Renal cortex interstitium (tissue), 11 donors: ENCODE data around the gene HLCS. TPM values are rescaled to one million over a fixed set of nuclear protein-coding genes. Genes with fewer than 3 reads are reported as not detected.

Source experiments
- DNase-seq, 11 donors: peaks; one replicate each; pipeline ENCODE4 v3.0.0-alpha.2; 2013; ENCODE audit warnings: low read depth in 9 of 11, low spot score in 4 of 11; ENCODE audit errors: extremely low read depth in 1 of 11
- polyA plus RNA-seq, 3 donors: library from polyadenylated mRNA; unstranded; fragments of 120-200 nt; gene quantifications; one replicate each; pipeline ENCODE4 v1.2.1, GENCODE V29; 2013; ENCODE audit not compliant: insufficient read length in 3 of 3

HLCS gene
- polyA plus RNA-seq, 3 donors, result 14.2 to 16.5 (median 16.2) TPM

DNA sequence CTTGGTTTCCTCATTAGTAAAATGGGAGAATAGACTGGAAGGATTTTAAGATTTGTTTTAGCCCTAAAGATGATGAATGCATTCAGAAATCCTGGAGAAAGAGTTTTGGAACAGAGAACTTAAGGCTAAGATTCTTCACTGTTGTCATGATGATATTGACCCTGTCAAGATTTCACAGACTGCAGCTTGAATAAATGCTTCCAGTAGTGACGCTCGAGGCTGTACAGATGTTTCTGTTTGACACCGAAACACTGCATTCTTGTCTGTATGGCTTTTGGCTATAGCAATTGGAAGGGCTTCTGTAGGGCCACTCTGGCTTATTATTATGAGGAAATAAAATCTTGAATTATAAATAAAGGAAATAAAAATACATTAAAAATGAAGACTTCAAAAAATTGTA, 241.8 kb downstream of the HLCS start:
- peak in 2 of 11 donors; percentile 50 to 53 for DNase-seq

DNA sequence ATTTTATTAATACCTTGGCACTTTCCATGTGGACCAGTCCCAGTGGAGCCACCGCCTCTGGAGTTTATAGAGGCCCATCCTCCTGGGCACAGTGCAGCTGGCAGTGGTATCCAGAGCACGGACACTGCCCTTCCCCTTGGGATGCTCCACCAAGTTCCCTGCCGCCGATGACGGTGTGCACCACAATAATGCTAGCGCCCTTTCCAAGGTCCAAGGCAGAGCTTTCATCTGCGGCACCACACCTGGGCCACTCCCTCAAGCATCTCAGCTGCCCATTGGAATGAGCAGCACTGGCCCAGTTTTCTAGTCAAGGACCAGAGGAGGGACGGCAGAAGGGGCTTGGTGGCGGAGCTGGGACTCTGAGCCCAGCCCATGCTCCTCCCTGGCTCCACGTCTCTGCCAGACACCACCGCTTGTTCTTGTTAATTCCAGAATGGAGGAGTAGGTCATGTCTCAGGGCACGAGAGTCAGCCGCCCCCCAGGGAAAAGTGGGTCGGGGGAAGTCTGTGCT, 243.0 kb downstream of the HLCS start:
- no peak for DNase-seq

DNA sequence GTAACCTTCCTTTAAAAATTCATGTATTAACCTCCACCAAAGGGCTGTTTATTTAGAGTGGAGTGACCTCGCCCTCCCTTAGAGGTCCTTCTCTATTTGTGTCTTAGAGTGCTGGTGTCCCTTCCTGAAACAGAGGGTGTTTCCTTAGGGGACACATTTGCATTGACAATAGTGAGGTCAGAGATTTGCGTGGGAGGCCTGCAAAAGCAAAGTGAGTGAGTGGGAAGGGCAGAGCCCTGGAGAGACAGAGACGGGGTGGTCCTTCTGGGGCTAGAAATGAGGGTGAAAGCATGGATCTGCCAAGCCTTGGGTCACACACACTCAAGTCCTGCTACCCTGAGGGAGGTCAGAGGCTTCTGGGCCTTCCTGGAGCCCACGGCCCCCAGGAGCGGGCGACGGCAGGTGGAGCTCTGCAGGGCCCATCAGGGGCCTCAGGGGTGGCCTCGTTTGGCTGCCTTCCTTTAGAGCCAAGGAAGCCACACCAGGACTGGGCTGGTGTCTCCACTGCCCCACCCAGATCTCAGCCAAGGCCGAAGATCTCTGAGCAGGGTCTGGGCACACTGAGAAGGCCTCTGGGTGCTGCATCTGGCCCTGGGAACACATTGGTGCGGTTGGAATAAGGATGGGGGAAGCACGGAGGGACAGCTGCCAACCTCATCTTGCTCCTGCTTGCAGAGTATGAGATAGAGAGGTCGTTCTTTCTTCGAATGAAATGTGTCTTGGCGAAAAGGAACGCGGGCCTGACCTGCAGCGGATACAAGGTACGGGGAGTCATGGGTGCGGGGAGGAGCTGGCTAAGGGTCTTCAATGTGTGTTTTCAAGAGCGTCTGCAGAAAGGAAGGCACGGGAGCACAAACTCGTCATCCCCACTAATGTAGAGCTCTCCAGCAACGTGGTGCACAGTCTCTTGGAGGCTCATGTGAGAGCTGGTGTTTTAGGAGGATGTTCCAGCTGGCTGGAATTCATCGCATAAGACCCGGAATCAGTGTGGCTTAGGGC, 243.8 kb downstream of the HLCS start:
- no peak for DNase-seq

DNA sequence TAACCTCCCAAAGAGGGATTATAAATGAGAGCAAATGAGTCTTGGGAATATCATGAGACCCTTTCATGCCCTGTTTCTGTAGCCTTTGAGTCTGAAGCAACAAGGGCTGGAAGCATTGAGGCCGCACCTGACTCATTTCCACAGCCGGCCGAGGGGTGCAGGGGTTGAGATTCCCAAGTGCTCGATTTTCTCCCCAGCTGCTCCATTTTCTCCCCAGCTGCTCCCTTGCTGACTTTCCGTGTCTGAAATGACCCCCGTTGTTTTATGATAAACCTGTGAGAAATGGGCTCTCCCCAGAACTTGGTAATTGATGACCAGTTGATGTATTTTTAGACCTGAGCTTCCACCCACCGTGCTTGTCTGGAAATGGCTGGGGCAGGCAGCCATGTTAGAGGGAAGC, 244.7 kb downstream of the HLCS start:
- no peak for DNase-seq

DNA sequence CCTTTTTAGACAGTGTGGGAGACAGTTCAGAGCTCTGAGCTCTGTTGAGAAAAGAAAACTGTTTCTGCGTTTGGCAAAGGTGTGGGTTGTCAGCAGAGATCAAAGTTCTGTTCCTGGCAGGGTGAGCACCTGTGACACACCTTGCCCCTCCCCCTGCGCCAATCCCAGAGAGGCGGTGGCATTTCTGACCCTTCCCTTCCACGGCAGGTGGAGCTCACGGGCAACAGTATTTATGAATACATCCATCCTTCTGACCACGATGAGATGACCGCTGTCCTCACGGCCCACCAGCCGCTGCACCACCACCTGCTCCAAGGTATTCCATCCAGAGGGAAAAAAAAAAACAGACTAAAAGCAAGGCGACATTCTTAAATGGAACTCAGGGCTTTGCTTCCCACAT, 246.9 kb downstream of the HLCS start:
- DNase-seq, result no peak

DNA sequence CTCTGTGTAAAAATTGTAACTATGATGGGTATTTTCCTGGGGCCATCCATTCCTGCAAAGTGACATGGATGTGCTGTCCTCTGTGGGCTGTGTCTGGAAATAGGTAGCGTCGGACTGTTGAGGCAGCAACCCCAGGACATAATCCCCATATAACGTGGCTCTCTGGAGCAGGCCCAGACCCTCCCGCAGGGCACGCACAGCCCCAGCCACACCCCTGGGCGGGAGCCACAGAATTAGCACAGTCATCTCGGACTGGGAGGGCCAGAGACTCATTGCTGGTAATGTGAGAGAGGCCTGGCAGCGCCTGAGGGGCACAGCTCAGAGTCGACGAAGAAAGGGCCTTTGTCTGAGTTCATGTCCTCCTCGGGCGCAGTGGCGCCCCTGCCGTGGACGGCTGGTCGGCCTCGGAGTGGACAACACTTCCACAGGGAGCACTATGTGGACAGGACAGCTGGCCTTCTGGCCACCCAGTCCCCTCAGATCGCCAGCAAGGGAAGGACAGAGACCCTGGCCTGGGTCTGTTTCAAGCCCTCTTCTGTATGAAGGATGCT, 247.4 kb downstream of the HLCS start:
- no peak for DNase-seq

DNA sequence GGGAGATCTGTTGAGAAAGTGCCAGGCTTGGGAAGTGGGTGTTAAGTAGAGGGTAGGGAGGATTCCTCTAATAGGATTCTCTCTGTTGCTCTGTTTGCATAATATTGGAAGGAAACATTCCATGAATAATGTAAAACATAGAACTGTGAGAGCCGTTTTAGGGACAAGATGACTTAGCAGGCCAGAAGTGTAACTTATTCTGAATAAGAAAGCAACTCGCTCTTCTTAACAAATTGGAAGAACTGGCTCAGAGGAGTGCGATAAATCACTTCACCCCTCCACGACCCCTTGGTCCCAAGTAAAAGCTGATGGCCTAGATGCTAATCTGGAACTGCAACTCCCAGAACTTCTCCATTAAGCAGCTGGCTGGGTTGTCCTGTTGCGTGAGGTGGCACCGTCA, 248.5 kb downstream of the HLCS start:
- DNase-seq, result no peak

DNA sequence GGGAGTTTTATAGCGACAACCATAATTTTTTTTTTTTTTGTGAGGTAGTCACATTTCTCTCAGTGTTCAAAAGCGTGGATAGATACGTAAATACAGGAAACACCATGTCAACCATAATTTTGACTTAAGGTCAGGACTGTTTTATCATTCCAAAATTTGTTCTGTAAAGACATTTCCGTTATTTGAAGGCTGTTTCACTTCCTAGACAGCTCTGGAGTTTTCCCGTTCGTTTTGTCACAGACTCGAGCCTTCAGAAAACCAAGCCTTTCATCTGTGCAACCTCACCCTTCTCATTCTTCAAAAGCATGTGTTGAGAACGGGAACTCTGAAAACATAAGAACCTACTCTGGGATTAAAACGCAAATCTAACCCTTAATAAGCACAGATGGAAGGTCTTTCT, 249.6 kb downstream of the HLCS start:
- no peak for DNase-seq

DNA sequence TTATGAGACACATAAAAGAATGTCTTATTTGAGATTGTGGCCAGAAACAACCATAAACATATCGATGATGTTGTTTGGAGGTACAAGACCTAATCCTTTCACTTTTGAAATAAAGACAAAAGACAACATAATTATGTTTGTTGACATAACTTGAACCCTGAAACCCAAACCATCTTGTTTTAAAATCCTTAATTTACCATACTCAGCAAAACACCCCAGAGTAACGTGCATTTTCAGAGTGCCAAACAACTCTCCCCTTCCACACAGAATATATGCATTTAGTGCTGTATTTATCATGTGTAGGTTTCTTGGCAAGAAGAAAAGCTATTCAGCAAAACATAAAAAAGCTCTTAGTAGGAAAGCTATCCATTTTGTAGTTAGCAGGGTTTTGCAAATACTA, 250.1 kb downstream of the HLCS start:
- no peak for DNase-seq

DNA sequence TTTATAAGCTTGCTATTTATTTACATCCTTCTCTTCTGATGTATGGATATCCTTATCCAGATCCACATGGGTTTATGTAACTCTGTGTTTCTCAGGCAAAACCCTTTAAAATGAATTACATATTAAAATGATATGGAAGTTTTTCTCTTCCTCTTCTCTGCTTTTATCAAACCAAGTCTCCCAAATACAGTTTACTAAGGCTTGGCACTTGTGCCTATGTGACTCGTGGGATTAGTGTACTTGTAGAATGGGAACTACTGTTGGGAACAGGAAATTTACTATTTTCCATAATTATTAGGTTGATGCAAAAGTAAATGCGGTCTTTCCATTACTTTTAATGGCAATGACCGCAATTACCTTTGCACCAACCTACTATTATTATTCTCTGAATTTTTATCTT, 252.7 kb downstream of the HLCS start:
- DNase-seq, result no peak

DNA sequence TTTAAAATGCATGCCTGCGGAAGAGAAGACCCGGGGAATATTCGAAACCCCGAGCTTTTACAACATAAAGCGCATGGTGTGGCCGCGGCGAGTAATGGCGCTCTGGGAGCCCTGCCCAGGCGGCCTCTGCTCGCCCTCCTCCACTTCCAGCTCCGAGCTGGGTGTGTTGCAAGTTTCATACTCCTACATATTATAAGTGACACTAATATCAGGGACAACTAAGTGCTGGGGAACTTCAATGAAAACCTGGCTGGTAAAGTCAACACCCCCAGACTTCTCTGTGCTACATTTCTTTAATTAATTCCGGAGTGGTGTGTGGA, 255.8 kb downstream of the HLCS start:
- no peak for DNase-seq

DNA sequence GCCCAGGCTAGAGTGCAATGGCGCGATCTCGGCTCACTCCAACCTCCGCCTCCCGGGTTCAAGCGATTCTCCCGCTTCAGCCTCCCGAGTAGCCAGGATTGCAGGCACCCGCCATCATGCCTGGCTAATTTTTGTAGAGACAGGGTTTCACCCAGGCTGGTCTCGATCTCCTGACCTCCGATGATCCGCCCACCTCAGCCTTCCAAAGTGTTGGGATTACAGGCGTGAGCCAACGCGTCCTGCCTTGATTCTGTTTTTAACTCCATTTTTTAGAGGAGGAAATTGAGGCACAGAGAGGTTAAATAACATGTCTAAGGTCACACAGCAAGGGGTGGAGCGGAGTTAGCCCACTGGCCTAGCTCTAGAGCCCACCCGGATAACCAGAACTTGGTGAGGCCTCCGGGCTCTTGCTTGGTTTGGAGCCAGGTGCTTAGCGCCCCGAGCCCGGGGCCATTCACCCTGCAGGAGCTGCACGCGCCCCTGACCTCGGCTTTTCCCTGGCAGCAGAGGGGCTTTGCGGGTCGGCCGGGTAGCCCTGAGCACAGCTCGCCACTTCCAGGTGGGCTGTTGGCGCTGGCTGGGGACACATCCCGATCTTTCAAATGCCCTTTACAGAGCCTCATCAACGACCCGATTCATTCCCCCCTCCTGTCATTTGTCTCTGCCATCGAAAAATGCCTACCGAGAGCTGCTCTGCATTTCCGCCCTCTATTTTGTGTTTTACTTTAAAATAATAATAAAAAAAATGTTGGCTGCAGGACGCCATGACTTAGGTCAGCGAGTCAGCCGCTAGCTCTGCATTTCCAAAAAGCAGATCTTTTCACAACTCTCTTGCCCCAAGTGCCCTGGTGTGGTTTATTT, 256.4 kb downstream of the HLCS start:
- DNase-seq, result no peak

DNA sequence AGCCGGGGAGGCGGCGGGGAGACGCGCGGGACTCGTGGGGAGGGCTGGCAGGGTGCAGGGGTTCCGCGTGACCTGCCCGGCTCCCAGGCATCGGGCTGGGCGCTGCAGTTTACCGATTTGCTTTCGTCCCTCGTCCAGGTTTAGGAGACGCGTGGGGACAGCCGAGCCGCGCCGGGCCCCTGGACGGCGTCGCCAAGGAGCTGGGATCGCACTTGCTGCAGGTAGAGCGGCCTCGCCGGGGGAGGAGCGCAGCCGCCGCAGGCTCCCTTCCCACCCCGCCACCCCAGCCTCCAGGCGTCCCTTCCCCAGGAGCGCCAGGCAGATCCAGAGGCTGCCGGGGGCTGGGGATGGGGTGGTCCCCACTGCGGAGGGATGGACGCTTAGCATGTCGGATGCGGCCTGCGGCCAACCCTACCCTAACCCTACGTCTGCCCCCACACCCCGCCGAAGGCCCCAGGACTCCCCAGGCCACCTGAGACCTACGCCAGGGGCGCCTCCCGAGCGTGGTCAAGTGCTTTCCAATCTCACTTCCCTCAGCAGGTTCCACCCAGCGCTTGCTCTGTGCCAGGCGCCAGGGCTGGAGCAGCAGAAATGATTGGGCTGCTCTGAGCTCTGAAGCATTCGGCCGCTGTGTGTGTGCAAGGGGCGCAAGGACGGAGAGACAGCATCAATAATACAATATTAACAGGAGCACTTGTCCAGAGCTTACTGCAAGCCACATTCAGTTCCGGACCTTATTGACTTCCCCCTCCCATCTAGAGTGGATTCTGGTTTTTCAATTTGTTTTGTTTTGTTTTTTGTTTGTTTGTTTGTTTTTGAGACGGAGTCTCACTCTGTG, 257.2 kb downstream of the HLCS start:
- no peak for DNase-seq

DNA sequence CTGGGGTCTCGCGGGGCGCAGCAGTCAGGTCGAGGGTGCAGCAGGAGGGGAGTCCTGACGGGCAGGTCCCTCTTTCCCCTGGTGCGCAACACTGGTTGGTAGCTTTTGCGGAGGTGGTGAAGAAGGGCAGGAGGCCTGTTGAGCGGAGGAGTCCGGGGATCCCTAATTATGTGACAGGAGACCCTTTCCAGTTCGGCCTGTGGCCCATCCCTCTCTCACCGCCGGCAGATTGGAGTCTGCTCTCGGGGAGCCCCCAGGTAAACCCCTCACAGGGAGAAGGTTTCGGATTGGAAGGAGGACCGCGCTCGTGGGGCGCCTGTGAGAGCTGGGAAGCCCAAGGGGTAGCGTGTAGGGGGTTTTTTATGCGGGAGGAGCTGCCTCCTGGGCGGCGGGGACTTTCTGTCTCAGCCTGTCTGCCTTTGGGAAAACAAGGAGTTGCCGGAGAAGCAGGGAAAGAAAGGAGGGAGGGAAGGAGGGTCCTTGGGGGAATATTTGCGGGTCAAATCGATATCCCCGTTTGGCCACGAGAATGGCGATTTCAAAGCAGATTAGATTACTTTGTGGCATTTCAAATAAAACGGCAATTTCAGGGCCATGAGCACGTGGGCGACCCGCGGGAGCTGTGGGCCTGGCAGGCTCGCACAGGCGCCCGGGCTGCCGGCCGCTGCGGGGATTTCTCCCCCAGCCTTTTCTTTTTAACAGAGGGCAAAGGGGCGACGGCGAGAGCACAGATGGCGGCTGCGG, 258.0 kb downstream of the HLCS start:
- no peak for DNase-seq

DNA sequence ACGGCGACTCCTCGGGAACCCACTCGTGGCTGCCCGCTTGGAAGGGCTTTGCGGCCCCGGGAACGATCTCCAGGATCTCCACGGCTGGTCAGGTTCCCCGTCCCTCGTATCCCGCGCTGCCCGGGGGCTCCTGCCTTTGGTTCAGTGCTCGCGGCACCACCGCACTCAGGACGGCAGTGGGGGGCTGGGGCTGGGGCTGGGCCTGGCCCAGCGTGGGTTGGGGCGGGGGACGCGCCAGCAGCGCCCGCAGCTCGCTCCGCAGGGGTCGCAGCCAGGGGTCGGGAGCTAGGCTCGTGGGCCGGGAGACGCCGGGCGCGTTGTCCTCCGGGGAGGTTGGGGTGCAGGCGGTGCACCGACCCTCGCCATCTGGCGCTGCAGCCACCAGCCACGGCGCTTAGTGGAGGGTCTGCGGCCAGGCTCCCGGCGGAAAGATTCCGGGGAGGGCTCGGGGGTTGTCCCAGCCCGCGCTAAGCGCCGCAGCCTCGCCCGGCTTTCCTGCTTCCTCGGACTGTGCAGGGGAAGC, 258.6 kb downstream of the HLCS start:
- no peak for DNase-seq

DNA sequence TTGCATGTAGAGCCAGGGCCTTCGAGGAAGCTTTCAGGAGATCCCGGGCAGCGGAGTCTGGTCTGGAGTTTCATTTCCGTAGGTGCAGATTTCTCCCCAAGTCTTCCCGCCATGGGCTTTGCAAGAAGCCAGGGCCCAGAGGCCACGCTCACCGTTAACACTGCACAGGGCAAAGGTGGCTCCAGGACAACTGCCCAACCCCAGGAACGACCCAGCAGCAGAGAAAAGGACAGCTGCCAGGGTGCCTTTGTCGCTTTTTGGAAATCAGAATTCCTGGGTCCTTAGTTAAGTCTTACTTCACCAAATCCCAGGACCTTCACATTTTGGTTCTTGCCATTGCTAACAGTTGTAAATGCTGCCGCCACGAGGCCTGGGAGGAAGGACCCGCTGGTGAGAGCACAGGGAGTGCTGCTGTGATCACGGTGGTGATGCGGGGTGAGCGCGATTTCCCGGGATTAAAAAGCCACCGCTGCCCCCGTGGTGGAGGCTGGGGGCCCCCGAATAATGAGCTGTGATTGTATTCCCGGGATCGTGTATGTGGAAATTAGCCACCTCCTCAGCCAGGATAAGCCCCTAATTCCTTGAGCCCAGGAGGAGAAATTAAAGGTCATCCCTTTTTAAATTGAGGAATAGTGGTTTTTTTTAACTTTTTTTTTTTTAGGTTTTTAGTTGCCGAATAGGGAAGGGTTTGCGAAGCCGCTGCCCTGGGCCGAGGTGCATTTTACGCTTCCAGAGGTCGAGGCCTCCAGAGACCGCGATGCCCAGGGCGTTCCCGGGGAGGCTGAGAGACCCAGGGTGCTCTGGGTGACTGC, 259.3 kb downstream of the HLCS start:
- DNase-seq, result no peak

DNA sequence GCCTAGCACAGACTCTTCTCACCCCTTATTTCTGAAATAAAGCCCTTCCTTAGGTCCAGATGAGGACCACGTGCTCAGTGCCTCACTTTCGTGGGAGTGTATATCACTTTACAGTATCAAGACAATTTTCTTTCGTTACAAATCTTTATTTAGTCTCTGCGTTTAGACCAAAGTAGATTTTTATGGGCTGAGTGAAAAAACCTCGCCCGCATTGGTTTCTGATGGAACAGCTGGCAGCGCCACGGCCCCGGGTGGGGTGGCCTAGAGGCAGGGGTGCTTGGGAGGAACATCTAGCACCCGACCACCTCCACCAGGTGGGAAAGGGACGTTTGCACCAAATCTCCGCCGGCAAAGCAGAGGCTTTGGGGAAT, 260.0 kb downstream of the HLCS start:
- no peak for DNase-seq
